NK-92 (cell line): ENCODE data around the gene AGBL1.

Experiments used
- DNase-seq: peaks from one replicate; lab custom pipeline; 2025; ENCODE audit not compliant: unreplicated experiment; lab: John Stamatoyannopoulos, UW

AGBL1 gene

DNA sequence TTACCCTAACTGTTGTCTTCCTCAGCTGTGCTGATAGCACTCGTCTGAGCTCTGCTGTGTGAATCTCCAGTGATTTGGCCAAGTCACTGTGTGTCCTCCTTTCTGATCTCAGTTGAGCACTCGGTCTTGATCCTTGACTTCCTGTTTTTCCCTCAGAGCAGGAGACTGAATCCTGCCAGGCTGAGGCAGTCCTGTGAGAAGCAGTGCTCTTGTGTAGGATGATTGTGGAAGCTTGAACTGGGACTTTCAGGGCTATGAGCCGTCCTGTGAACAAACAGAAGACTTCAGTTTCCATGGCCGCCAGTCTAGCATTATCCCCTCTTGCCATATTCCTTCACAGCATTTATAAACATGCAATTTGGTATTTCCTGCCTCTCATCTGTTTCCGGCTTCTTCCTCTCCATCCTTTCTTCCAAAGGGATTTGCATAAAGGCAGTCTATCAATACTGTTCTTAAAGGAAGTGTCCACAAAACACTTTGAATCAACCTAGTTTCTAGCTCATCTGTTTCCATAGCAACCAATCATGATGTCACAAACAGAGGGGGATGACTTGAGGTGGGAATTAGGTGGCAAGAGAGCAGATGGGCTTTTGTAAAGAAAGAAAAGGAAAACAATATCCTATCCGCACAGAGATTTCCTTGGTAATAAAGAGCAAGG lies 237.2 kb downstream of the AGBL1 start:
- DNase-seq, result no peak

DNA sequence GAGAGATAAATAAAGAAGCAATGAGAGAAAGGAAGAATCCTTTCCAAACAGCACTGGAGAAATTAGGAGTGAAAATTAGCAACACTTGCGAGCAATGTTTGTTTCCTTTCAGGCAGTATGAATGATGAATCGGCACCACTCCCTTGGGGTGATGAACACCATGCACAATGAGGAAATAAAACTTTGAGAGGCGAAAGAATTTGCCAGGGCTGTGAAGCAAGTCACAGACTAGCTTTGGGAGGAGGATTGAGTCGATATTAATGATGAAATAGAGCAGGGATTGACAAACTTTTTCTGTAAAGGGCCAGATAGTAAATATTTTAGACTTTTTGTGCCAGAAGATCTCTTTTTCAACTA lies 237.7 kb downstream of the AGBL1 start:
- DNase-seq, result no peak

DNA sequence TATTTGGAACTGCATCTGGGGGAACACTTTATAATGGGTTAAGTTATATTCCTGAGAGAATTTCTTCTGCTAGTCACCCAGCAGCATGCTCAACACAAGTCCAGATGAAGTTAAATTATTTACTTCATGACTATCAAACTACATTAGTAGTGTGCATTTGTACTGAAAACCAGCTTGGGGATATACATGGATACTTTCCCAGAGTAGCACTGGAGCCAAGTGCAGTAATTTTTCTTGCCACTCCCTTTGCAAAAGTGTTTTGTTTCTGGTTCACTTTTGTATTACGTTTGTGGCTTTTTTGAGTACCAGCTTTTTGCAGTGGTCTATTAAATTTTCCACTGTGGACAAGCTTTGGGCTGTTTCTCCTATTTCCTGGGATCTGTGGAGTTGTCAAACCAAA lies 243.0 kb downstream of the AGBL1 start:
- DNase-seq, result no peak

DNA sequence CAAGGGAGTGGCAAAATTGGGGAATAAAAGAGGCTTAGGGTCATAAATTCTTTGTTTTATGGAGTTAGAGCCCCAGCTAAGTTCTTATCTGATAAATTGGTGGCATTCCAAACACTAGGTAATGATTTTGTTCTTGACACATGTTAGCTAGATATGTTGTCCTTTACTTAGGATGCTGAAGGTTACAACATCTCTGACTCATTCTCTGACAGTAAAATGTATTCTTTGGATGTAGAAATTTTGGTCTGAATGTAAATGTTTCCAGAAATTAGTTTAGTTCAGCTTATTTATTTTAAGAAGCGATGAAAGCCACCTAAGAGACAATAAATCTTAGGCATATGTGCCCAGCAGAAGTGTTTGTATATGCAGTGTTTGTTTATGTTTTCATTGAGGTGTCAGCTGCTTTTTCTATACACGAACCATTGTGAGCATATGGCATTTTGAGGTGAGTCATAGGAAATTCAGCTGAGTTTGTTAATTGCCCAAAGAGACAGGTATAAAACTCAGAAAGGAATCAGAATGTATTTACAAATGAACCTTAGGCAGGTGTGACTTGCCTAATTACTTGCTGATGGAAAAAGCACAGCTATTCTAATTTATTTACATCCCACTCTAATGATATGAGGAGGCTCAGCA lies 247.7 kb downstream of the AGBL1 start:
- no peak for DNase-seq

DNA sequence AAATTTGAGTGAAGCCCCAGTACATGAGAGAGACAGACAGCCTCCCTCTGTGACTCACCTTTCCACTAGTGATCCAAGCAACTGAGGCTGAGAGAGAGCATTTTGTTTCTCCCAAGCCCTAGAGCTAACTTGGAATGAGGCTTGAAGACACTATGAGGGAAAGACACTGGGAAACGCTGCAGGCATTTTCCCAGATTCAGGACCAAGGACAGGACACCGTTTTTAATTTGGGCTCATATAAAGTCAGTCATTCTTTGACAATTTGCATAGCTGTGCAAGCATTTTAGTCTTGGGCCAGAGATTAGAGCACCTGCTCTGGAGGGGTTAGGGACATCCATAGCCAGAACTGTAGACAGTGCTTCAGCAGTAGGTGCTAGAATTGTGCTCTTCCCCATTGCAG lies 249.0 kb downstream of the AGBL1 start:
- no peak for DNase-seq

DNA sequence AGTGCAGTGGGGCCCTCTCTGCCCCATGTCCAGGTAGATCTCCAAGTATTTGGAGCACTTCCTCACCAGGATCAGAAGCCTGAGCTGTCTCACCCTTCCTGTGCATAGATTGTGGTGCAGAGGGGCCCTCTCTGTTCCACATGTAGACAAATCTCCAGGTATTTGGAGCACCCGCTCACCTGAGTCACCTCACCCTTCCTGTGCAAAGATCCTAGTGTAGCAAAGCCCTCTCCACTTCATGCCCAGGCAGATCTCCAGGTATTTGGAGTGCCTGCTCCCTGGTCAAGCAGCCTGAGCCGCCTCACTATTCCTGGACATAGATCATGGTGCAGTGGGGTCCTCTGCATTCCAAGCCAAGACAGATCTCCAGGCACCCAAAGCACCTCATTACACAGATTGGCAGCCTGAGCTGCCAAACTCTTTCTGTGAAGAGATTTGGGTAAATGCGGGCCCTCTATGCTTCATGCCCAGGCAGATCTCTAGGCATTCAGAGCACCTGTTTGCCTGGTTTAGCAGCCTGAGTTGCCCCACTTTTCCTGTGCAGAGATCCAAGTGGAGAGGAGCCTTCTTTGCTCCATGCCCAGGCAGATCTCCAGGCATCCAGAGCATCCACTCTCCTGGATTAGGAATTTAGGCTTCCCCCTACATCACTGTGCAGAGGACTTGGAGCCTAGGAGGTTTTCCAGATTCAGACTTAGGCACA lies 249.8 kb downstream of the AGBL1 start:
- no peak for DNase-seq

DNA sequence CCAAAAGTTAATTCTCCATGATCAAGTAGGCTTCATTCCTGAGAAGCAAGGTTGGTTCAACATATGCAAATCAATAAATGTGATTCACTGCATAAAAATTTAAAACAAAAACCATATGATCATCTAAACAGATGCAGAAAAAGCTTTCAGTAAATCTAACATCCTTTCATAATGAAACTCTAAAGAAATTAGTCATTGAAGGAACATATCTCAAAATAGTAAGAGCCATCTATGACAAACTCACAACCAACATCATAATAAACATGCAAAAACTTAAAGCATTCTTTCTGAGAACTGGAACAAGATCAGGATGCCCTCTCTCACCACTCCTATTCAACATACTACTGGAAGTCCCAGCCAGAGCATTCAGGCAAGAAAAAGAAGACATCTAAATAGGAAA lies 254.1 kb downstream of the AGBL1 start:
- DNase-seq, result no peak

DNA sequence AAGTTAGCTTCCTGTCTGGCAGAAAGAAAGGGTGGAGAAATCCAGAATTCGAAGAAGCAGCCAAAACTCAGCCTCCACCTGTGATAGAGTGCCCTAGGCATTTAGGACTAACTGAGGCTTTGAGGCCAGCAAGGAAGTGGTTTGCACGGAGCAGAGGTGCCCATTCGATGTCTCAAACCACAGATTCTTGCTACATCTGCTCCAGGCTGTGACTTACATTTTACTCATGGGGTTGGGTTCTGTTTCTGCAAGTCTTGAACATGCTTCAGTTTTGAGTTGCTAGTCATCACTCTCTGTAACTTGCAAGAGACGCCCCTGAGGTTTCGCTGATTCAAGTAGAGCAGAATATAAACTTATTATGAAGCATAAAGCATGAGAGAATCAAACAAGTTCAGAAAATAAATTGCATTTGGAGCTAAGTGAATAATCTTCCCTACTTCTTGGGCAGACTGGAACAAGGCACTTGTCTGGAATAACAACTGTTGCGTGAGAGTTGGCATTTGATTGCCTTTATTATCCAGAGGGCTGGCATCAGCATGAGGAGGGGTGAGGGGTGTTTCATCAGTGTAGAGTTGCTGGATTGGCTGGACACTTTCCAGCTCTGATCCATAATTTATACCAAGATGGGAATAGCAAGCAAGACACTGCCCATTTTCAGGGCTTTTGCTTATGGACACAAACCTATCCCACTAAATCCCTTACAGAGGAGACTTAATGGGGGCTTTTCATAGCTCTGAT lies 256.5 kb downstream of the AGBL1 start:
- no peak for DNase-seq

DNA sequence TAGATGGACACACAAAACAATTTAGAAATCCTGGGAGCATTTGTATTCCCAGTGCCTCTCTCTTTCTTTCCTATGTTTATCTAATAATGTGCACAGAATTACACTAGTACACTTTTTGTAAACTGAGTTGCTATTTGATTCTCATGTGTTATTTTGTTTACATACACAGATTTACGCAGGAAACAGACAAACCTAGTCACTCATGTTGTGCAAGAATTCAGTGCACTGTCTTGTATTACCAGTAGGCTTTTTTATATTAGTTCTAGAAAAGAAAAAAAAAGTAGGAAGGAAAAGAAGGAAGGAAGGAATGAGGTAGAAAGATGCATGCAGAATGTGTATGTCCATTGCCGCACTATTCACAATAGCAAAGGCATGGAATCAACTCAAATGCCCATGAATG lies 257.4 kb downstream of the AGBL1 start:
- no peak for DNase-seq

DNA sequence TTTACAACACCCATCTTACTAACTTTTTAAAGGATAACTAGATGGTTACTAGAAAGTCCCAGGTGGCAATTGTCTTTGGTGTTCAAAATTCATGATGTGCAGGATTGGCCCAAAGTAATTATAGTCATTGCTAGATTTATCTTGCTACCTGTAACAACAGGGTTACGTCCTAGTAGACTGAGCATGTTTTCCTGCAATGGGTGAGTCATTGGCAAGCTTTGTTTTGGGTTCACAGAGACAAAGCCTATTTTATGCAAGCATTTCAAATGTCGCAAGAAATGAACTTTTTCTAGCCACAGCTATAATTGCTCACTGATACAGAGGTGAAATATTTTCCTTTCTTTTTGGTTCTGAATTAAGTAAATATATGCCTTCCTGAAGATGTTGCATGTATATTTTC lies 267.6 kb downstream of the AGBL1 start:
- no peak for DNase-seq

DNA sequence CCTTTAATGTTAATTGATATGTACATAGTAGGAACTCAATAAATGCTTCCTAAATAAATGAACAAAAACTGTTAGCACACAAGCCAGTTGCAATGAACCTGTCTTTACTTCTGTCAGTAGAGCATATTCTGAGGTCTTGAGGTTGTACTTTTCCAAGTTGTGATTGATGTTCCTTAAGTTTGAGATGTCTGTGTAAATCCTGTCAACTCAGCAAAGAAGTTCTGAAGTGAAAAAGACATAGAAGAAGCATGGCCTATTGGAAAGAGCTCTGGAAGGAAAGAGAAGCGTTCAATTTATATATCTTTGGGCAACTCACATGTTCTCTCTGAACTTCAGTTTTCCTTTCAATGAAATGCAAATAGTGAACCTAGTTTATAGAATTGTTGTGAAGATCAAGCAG lies 269.9 kb downstream of the AGBL1 start:
- DNase-seq, result no peak

DNA sequence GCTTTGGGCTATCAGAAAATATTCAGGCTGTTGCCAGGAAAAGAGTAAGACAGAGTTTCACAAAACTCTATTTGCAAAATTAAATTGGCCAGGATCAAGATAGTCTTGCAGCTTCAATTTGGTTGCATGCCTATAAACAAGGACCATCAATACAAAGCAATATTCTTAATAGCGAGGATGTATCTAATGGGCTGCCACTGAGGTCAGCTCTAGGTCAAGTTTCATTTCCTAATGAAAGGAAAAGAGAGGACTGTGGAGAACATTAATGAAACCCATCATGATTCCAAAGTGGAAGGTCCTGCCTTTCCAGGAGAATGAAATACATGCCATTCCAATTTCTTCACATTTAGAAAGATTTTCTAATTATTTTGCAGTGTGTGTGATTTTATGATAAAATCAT lies 273.5 kb downstream of the AGBL1 start:
- no peak for DNase-seq

DNA sequence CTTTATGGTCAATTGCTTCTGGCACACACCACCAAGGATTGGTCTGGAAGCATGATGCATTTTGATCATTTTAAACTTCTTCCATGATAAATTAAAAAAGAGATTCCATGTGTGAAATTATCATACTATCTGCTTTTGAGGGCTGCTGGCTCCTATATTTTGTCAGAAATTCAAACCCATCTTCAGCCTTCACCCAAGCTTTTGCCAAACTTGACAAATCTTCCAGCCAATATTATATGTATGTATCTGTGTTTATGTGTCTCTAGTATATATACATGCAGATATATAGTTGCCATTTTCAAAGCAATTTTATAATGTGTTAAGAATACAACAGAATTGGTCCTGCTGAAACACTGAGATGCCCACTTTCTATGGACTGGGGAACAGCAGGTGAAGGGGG lies 275.7 kb downstream of the AGBL1 start:
- no peak for DNase-seq

DNA sequence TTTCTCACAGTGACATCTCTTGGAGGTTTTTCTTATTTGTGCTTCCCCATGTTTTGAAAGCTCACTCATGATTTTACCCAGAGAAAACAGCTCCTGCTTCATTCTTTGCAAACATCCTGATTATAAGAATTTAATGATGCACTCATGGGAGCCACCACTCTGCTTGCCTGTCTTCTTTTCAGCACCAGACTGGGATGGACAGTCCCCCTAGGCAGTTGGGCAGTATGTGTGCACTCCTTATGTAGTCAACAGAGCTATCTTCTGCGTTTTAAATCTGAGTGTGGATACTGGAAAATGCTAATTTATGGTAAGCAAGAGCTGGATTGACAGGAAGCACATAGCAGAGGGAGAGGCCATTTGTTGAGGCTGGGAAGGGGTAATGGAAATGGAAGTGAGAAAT lies 276.1 kb downstream of the AGBL1 start:
- no peak for DNase-seq

DNA sequence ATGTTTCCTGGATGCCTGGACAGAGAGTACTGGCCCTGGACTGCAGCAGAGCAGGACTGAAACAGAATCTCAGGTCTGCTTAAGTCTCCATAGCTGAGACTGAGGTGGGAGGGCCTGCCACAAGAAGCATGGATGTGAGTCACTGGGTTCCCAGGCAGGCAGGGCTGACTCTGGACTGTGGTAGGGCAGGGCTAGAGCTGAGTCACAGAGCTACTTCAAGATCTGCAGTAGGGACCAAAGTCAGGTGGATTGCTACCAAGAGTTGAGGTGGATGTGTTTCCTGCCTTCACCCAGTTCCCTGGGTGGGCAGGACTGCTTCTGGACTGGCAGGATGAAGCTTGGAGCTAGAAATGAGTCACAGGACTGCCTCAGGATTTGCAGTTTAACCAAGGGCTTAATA lies 282.9 kb downstream of the AGBL1 start:
- DNase-seq, result no peak

DNA sequence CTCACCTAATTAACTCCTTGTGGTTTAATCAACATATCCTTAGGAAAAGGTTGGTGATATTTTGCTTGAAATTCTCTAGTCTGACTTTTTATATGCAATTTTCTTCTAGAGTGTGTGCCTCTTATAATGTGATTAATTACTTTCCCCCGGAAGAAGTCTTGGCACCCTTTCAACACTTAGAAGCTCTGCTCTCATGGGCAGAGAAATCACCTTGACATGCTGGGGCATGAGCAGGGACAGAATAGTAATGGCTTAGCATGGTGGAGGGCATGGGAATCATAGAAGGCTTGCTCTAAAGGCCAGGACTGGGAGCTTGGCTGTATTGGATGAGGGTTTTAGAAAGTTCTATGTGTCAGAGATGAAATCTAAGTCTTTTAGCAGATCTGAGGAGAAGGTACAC lies 293.5 kb downstream of the AGBL1 start:
- DNase-seq, result no peak

DNA sequence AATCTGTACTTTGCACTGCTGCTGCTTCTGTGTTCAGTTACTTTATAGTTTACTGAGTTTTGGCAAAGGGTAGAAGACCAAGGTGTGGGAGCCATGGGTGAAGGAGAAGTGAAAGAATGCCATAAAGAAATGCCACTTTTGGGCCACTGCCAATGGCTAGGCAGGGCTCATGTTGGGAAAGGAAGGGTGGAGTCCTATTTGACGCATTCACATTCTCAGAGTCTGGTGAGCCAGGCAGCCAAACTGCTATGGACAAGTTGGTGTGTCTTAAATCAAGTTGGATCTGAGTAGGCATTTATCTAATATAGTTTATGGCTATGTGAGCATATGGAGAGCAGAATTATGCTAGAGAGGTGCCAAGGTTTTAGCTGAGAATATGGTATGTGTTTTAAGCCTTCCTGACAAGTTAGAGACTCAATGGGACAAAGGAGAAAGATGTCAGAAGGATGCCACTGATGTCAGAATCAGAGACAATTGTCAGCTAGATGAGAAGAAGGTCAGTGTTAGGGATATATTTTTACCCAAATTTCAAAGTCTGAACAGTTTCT lies 296.1 kb downstream of the AGBL1 start:
- no peak for DNase-seq

DNA sequence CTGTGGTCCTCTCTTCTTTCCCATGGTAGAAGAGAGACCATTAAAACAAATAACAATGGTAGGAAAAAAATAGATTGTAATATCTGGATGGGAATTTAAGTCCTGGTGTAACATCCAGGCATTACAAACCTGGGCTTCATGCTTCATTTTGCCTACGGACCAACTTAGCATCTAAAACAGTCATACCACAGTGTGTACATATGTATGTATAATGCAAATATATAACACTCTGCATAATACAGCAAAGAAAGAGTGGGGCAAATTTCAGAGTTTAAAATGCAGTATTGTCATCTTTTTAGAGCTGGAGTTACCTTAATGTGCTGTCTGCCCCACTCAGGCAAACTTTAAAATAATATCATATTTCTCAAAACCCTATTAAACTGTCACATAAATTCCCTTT lies 298.2 kb downstream of the AGBL1 start:
- no peak for DNase-seq

DNA sequence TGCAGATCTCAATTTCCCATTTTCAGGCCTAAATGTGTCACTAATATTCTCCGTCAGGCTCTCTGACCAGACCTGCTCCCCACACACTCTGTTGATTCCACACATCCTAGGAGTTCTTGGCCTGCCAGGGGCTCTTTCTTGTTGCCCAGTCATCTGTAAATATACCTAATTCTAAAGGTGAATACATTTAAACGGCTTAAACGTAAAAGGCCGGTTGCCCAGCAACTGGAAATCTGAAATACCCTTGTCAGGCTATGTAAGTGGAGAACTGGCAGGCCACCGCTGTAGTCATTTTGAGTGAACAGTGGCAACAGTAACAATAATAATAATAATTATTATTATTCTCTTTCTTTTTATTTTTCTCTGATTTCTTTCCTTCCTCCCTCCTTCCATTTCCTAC lies 302.7 kb downstream of the AGBL1 start:
- DNase-seq, result no peak

DNA sequence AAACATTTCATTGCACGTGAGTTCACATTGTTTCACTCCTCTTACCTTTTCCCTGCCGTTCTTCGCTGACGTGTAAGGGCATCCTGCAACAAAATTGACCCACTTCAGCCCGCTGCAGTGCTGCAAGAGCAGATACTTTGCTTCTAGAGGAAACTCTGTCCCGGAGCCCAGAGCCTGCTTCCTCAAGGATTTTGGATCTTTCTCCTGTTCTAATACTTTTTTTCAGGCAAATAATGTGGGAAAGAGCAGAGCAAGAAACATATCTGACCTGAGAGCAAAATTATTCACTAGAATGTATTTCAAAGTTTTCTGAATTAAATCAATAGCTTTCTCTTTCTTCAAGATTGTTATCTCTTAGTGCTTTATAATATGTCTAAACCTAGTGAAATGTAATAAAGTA lies 303.9 kb downstream of the AGBL1 start:
- no peak for DNase-seq

DNA sequence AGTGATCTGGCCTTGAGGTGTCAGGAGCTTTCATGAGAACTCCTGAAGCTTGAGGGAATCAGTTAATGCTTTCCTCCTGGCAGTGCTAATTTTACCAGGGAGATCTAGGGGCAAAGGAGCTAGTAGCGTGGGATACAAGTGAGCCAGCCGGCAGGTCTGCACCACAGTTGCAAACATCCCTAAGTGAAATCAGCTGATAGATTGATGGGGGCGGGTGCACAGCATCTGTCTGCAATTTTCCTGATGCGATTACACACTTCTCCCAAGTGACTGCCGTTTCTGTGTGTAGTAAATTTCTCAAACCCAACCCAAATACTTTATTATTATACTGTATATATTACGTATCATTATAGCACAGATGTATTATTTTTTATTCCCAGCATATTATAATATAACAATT lies 304.5 kb downstream of the AGBL1 start:
- no peak for DNase-seq

DNA sequence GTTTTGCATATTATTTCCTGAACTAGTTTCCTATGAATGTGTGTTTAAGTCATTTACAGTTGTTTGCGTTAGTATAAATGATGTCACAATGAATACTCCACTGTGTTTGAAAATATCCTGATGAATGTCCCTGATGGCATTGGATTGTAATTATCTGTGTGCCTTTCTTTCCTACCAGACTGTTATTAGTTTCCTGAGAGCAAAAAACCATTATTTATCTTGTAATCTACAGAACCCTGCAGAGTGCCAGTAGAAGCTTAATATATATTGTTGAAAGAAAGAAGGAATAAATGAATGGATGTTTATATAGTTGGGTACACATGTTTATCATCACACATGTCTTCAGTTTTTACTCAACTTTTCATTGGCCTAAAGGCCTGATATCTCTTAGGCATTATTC lies 312.6 kb downstream of the AGBL1 start:
- DNase-seq, result no peak
